BE2C (cell line): Measurements from ENCODE around the gene PLEKHG2.

ENCODE experiments used
- DNase-seq: peaks from one replicate; pipeline ENCODE4 v3.0.0-alpha.2; 2020
- H3K27me3 ChIP-seq: fragments of 250-450 bp; sonication (Bioruptor Pico); 2 replicates; pipeline ENCODE4 v1.5.1; 2020; ENCODE audit warnings: mild to moderate bottlenecking
- H3K36me3 ChIP-seq: fragments of 250-450 bp; sonication (Bioruptor Pico); 2 replicates; pipeline ENCODE4 v1.5.1; 2020; ENCODE audit warnings: mild to moderate bottlenecking
- H3K4me1 ChIP-seq: fragments of 250-450 bp; sonication (Bioruptor Pico); 2 replicates; pipeline ENCODE4 v1.5.1; 2020
- H3K4me3 ChIP-seq: 2 replicates; pipeline ENCODE4 v1.5.1; 2011; ENCODE audit warnings: low read depth, low read length
- H3K9me3 ChIP-seq: fragments of 250-450 bp; sonication (Bioruptor Pico); 2 replicates; pipeline ENCODE4 v1.5.1; 2020
- CTCF ChIP-seq: IDR thresholded peaks from 2 replicates; pipeline ENCODE4 v1.5.1; 2012; ENCODE audit warnings: mild to moderate bottlenecking, low read depth, low read length

The PLEKHG2 gene

GRCh38 chr19:39405958-39406655 is 6.4 kb upstream of the PLEKHG2 start:
- Histone ChIP-seq H3K9me3 (no peaks in the 10 kb centered on the region), H3K4me3 (peak overlapping the region; percentile 87), H3K27me3 (no peaks in the 10 kb centered on the region), H3K4me1 (peaks cover 26% of the 10 kb centered on the region), H3K36me3 (no peaks in the 10 kb centered on the region)
- no peak for DNase-seq
- TF ChIP-seq CTCF: no peak

DNA sequence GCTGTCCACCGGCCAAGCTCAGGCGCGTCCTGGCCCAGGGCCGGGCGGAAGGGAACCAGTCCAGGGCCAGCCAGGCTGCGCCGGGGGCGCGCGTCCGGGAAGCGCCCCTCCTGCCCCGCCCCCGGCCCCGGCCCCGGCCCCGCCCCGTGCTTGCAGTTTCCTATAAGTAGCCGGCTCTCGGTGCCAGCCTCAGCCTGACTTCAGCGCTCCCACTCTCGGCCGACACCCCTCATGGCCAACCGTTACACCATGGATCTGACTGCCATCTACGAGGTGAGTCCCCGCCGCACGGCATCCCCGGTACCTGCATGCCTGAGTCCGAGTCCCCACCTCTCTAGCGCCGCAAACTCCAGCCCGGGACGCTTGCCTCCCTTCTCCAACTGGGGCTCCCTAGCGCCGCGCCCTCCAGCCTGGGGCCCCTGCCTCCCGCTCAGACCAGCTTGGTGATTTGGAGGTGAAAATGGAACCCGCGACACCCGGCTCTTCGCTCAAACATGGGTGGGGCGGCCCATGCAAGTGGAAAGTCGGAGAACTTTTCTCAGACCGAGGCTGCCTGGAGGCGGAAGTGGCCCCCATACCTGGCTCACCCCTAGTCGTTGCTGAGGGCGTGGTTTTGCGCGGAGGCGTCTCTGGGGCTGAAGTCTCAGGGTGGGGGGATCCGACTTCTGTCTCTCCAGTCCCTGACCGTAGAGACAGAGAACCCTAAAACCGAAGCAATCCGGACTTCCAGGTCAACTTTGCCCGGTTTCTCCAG is 5.6 kb upstream of the PLEKHG2 start, which contains the start of gene ZFP36:
Gene ZFP36, plus strand, starts transcription at position 192 of the 754 bp plus-strand sequence. Its CDS starts 58 bp downstream, at position 250.
- Histone ChIP-seq H3K36me3 (no peaks in the 10 kb centered on the region), H3K9me3 (no peaks in the 10 kb centered on the region), H3K27me3 (no peaks in the 10 kb centered on the region), H3K4me3 (peak within 1 kb of the TSS; percentile 87), H3K4me1 (peaks cover 26% of the 10 kb centered on the region)
- TF ChIP-seq CTCF: no peak
- peak; percentile 84 for DNase-seq

DNA sequence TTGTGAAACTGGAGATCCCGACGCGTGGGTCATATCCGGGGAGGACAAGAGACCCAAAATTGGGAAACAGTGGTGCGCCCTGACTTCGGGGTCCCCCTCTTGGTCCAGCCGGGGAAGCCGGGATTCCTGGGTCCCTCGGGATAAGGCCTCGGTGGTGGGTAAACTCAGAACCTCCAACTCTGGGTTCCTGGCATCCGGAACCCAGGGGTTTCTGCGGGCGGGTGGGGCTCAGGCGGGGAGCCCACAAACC is 5.1 kb upstream of the PLEKHG2 start:
- no peak for DNase-seq
- Histone ChIP-seq H3K4me1 (peaks cover 21% of the 10 kb centered on the region), H3K36me3 (no peaks in the 10 kb centered on the region), H3K9me3 (no peaks in the 10 kb centered on the region), H3K4me3 (peak overlapping the region; percentile 87), H3K27me3 (no peaks in the 10 kb centered on the region)
- TF ChIP-seq CTCF: no peak

DNA sequence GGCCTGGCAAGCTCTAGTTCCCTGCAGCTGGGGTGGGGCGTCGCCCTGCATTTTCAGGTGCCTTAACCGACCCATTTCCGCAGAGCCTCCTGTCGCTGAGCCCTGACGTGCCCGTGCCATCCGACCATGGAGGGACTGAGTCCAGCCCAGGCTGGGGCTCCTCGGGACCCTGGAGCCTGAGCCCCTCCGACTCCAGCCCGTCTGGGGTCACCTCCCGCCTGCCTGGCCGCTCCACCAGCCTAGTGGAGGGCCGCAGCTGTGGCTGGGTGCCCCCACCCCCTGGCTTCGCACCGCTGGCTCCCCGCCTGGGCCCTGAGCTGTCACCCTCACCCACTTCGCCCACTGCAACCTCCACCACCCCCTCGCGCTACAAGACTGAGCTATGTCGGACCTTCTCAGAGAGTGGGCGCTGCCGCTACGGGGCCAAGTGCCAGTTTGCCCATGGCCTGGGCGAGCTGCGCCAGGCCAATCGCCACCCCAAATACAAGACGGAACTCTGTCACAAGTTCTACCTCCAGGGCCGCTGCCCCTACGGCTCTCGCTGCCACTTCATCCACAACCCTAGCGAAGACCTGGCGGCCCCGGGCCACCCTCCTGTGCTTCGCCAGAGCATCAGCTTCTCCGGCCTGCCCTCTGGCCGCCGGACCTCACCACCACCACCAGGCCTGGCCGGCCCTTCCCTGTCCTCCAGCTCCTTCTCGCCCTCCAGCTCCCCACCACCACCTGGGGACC is 4.6 kb upstream of the PLEKHG2 start:
- no peak for DNase-seq
- H3K9me3 ChIP-seq: no peaks in the 10 kb centered on the region
- TF ChIP-seq CTCF: no peak
- H3K4me3 ChIP-seq: peak overlapping the region; percentile 87
- H3K4me1 ChIP-seq: peaks cover 16% of the 10 kb centered on the region
- H3K27me3 ChIP-seq: no peaks in the 10 kb centered on the region
- no peaks in the 10 kb centered on the region for H3K36me3 ChIP-seq

DNA sequence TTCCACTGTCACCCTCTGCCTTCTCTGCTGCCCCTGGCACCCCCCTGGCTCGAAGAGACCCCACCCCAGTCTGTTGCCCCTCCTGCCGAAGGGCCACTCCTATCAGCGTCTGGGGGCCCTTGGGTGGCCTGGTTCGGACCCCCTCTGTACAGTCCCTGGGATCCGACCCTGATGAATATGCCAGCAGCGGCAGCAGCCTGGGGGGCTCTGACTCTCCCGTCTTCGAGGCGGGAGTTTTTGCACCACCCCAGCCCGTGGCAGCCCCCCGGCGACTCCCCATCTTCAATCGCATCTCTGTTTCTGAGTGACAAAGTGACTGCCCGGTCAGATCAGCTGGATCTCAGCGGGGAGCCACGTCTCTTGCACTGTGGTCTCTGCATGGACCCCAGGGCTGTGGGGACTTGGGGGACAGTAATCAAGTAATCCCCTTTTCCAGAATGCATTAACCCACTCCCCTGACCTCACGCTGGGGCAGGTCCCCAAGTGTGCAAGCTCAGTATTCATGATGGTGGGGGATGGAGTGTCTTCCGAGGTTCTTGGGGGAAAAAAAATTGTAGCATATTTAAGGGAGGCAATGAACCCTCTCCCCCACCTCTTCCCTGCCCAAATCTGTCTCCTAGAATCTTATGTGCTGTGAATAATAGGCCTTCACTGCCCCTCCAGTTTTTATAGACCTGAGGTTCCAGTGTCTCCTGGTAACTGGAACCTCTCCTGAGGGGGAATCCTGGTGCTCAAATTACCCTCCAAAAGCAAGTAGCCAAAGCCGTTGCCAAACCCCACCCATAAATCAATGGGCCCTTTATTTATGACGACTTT is 3.9 kb upstream of the PLEKHG2 start:
- Histone ChIP-seq H3K27me3 (no peaks in the 10 kb centered on the region), H3K4me3 (no peak overlapping the region), H3K4me1 (peaks cover 11% of the 10 kb centered on the region), H3K36me3 (no peaks in the 10 kb centered on the region), H3K9me3 (no peaks in the 10 kb centered on the region)
- TF ChIP-seq CTCF: no peak
- DNase-seq: no peak
